HCT116 (cell line): Measurements from ENCODE around the gene AGPAT2. TPM values are rescaled to one million over a fixed set of nuclear protein-coding genes. Genes with fewer than 3 reads are reported as not detected.

Source experiments
- ATAC-seq: fragments of 200-7000 bp; cut with Tn5 transposase; 2 replicates; pipeline ENCODE4 v1.9.1; 2020; ENCODE audit warnings: mild to moderate bottlenecking, moderate library complexity
- BruUV-seq: library from RNA; stranded (reverse); fragments of 400-500 nt; replicated peaks from 2 replicates; lab custom pipeline; 2021; lab: Mats Ljungman, UMichigan
- CTCF ChIA-PET: fragments of 300-600 bp; sonication (Branson Sonifier 250); formaldehyde crosslinking; loops from one replicate; lab custom pipeline; 2021; ENCODE audit warnings: antibody characterized with exemption; lab: Charles Lee
- POLR2A ChIA-PET: fragments of 300-600, 350-600 bp; sonication (Branson Sonifier 250); formaldehyde crosslinking; loops from one replicate; lab custom pipeline; 2021; ENCODE audit warnings: antibody characterized with exemption; lab: Charles Lee
- RAD21 ChIA-PET, 2 experiments: fragments of 300-600 bp; sonication (Branson Sonifier 250); formaldehyde crosslinking; loops; one replicate each; lab custom pipeline; 2023; ENCODE audit warnings: low total read pairs in 2 of 2; ENCODE audit not compliant: uncharacterized antibody in 2 of 2, unreplicated experiment in 2 of 2, low non-redundant PET in 1 of 2; lab: Charles Lee
- DNase-seq: peaks from one replicate; pipeline ENCODE4 v3.0.0-alpha.2; 2010; ENCODE audit warnings: low read depth, low spot score
- H2AFZ ChIP-seq: fragments of 200-600 bp; shearing (Covaris generic), sonication (generic); 2 replicates; pipeline ENCODE4 v1.6.1; 2017; ENCODE audit warnings: low read depth, mixed run types, mixed read lengths, antibody characterized with exemption, low read length; ENCODE audit not compliant: poor library complexity, severe bottlenecking
- H3K27ac ChIP-seq: 2 replicates; pipeline ENCODE4 v1.5.1; 2012; ENCODE audit warnings: low read depth, low read length
- H3K27me3 ChIP-seq: fragments of 200-600 bp; sonication (generic); 2 replicates; pipeline ENCODE4 v1.6.1; 2016; ENCODE audit warnings: mixed run types, low read length, mixed read lengths; ENCODE audit not compliant: insufficient read depth
- H3K36me3 ChIP-seq, 2 experiments: fragments of 200-500 bp in 1 of 2; fragments of 200-600 bp in 1 of 2; sonication (Bioruptor generic) in 1 of 2; sonication (generic) in 1 of 2; 2 replicates each; pipeline versions ENCODE4 v1.5.1 to v1.6.1; 2014 to 2016; ENCODE audit warnings: low read length in 2 of 2, inconsistent platforms in 1 of 2, mixed read lengths in 1 of 2, mixed run types in 1 of 2; ENCODE audit not compliant: insufficient read depth in 2 of 2, control insufficient read depth in 1 of 2
- H3K4me1 ChIP-seq, 2 experiments: fragments of 200-600 bp in 1 of 2; sonication (generic) in 1 of 2; 2 replicates each; pipeline versions ENCODE4 v1.5.1 to v1.6.1; 2012 to 2017; ENCODE audit warnings: low read length in 2 of 2, inconsistent platforms in 1 of 2, mild to moderate bottlenecking in 1 of 2, mixed read lengths in 1 of 2, mixed run types in 1 of 2, moderate library complexity in 1 of 2; ENCODE audit not compliant: insufficient read depth in 2 of 2, control insufficient read depth in 1 of 2
- H3K4me2 ChIP-seq: fragments of 200-600 bp; sonication (generic); 2 replicates; pipeline ENCODE4 v1.6.1; 2017; ENCODE audit warnings: mixed run types, low read length, mixed read lengths
- H3K4me3 ChIP-seq, 2 experiments: fragments of 200-600 bp in 1 of 2; sonication (generic) in 1 of 2; replicated peaks in 1 of 2; 2 replicates each; pipeline ENCODE4 v1.5.1; 2011 to 2016; ENCODE audit warnings: low read length in 2 of 2, control low read depth in 1 of 2, low read depth in 1 of 2, mild to moderate bottlenecking in 1 of 2, mixed read lengths in 1 of 2, mixed run types in 1 of 2
- H3K79me2 ChIP-seq: fragments of 200-600 bp; sonication (generic); 2 replicates; pipeline ENCODE4 v1.6.1; 2017; ENCODE audit warnings: mild to moderate bottlenecking, mixed run types, low read length, moderate library complexity, mixed read lengths; ENCODE audit not compliant: insufficient read depth
- H3K9ac ChIP-seq: fragments of 200-600 bp; sonication (generic); 2 replicates; pipeline ENCODE4 v1.6.1; 2016; ENCODE audit warnings: low read length, mixed read lengths
- H3K9me2 ChIP-seq: fragments of 200-600 bp; sonication (generic), shearing (Covaris generic); 2 replicates; pipeline ENCODE4 v1.6.1; 2017; ENCODE audit warnings: mixed run types, mild to moderate bottlenecking, moderate library complexity; ENCODE audit not compliant: insufficient read depth
- H3K9me3 ChIP-seq, 2 experiments: fragments of 200-500 bp in 1 of 2; fragments of 200-600 bp in 1 of 2; sonication (Bioruptor generic) in 1 of 2; sonication (generic) in 1 of 2; 2 replicates each; pipeline ENCODE4 v1.6.1; 2014 to 2017; ENCODE audit warnings: low read length in 2 of 2, mixed read lengths in 2 of 2, inconsistent platforms in 1 of 2, low read depth in 1 of 2, mild to moderate bottlenecking in 1 of 2, mixed run types in 1 of 2, moderate library complexity in 1 of 2; ENCODE audit not compliant: control insufficient read depth in 1 of 2, insufficient read depth in 1 of 2
- H4K20me1 ChIP-seq: fragments of 200-600 bp; sonication (generic), shearing (Covaris generic); 2 replicates; pipeline ENCODE4 v1.6.1; 2017; ENCODE audit warnings: mixed run types, mild to moderate bottlenecking, moderate library complexity; ENCODE audit not compliant: insufficient read depth
- CBX3 ChIP-seq: IDR thresholded peaks from 2 replicates; pipeline ENCODE4 v1.6.1; 2012; ENCODE audit warnings: low read depth
- CEBPB ChIP-seq: IDR thresholded peaks from 2 replicates; pipeline ENCODE4 v1.6.1; 2012; ENCODE audit warnings: low read depth
- CTCF ChIP-seq, 3 experiments: fragments of 200-600 bp in 1 of 3; sonication (generic) in 1 of 3; IDR thresholded peaks in 2 of 3; conservative IDR thresholded peaks in 1 of 3; 2 replicates each; pipeline ENCODE4 v1.5.1; 2012 to 2017; ENCODE audit warnings: low read depth in 2 of 3, low read length in 2 of 3, antibody characterized with exemption in 1 of 3, borderline replicate concordance in 1 of 3, control low read depth in 1 of 3, mild to moderate bottlenecking in 1 of 3, mixed read lengths in 1 of 3, mixed run types in 1 of 3, moderate library complexity in 1 of 3; ENCODE audit not compliant: insufficient read depth in 1 of 3
- EGR1 ChIP-seq: IDR thresholded peaks from 2 replicates; pipeline ENCODE4 v1.6.1; 2012; ENCODE audit warnings: low read depth
- ELF1 ChIP-seq: IDR thresholded peaks from 2 replicates; pipeline ENCODE4 v1.6.1; 2012; ENCODE audit warnings: low read depth, borderline replicate concordance
- EZH2 ChIP-seq: fragments of 200-600 bp; sonication (generic); IDR thresholded peaks from 2 replicates; pipeline ENCODE4 v1.6.1; 2017; ENCODE audit warnings: antibody characterized with exemption, mixed run types
- EZH2phosphoT487 ChIP-seq: fragments of 200-600 bp; IDR thresholded peaks from 2 replicates; pipeline ENCODE4 v1.6.1; 2018; ENCODE audit warnings: antibody characterized with exemption, borderline replicate concordance
- JUND ChIP-seq: IDR thresholded peaks from 2 replicates; pipeline ENCODE4 v1.6.1; 2012
- POLR2A ChIP-seq: IDR thresholded peaks from 2 replicates; pipeline ENCODE4 v1.7.0; 2011; ENCODE audit warnings: borderline replicate concordance; ENCODE audit not compliant: insufficient read depth, insufficient read length; ENCODE audit errors: extremely low read depth
- POLR2AphosphoS5 ChIP-seq: IDR thresholded peaks from 2 replicates; pipeline ENCODE4 v1.6.1; 2011; ENCODE audit warnings: mild to moderate bottlenecking, low read depth, low read length, moderate library complexity
- SIN3A ChIP-seq: IDR thresholded peaks from 2 replicates; pipeline ENCODE4 v1.6.1; 2012; ENCODE audit warnings: low read depth
- SP1 ChIP-seq: IDR thresholded peaks from 2 replicates; pipeline ENCODE4 v1.6.1; 2012; ENCODE audit warnings: low read depth
- SRF ChIP-seq: IDR thresholded peaks from 2 replicates; pipeline ENCODE4 v1.6.1; 2012; ENCODE audit warnings: low read depth
- TCF7L2 ChIP-seq: IDR thresholded peaks from 2 replicates; pipeline ENCODE4 v1.7.0; 2011; ENCODE audit warnings: borderline replicate concordance, inconsistent platforms; ENCODE audit not compliant: insufficient read depth, insufficient read length; ENCODE audit errors: extremely low read depth
- YY1 ChIP-seq: IDR thresholded peaks from 2 replicates; pipeline ENCODE4 v1.6.1; 2011; ENCODE audit warnings: low read length, low read depth, moderate library complexity, mild to moderate bottlenecking; ENCODE audit not compliant: insufficient replicate concordance; ENCODE audit errors: extremely low read depth
- ZBTB33 ChIP-seq: IDR thresholded peaks from 2 replicates; pipeline ENCODE4 v1.6.1; 2011; ENCODE audit warnings: mild to moderate bottlenecking, low read length, moderate library complexity; ENCODE audit not compliant: insufficient replicate concordance; ENCODE audit errors: extremely low read depth
- ZFX ChIP-seq: fragments of 450-650 bp; IDR thresholded peaks from 2 replicates; pipeline ENCODE4 v1.6.1; 2017
- intact Hi-C: fragments of 100-400 bp; cut with micrococcal nuclease; formaldehyde crosslinking; loops from 2 replicates; pipeline ENCODE4 v1.10.0; 2022
- total RNA-seq: library from RNA; stranded (reverse); gene quantifications from one replicate; pipeline ENCODE4 v1.2.1, GENCODE V29; 2021; ENCODE audit not compliant: unreplicated experiment

The AGPAT2 gene
- total RNA-seq, 1 experiment from 2014 or later: 86.0 TPM

GRCh38 chr9:136695435-136695895 lies 8.2 kb upstream of the AGPAT2 start:
- ATAC-seq (peak; percentile 7; the same call in 1 of the 2 replicates), DNase-seq (peak; percentile 24)
- RAD21 ChIA-PET: no interaction called here
- intact Hi-C loops: loop anchor here (1.0 to 2.0 kb wide), 3 partner anchors 34 to 211 kb away; no protein-coding TSS in a partner anchor
- no peaks in the 10 kb centered on the region for H3K36me3 ChIP-seq
- CTCF ChIA-PET: interaction anchor here (1.1 to 1.2 kb wide), 2 partner anchors 60 to 211 kb away, joined by 3 read pairs; no protein-coding TSS in a partner anchor
- no peaks in the 10 kb centered on the region for H3K79me2 ChIP-seq
- no peak overlapping the region for H2AFZ ChIP-seq
- peak overlapping the region; percentile 98 for H3K4me2 ChIP-seq
- TF ChIP-seq JUND (no peak), ZFX (0 out of 2 replicates have a peak, but pooled peaks have one; percentile 52), EZH2phosphoT487 (no peak)
- no peaks in the 10 kb centered on the region for H4K20me1 ChIP-seq
- H3K27ac ChIP-seq: peak overlapping the region; percentile 35; the same call in 1 of the 2 replicates
- BruUV-seq: no TSS peak
- no peaks in the 10 kb centered on the region for H3K9me3 ChIP-seq
- peak overlapping the region in 1 of 2 experiments; percentile 11; a peak in 1 of 4 replicates for H3K4me3 ChIP-seq
- H3K27me3 ChIP-seq: no peaks in the 10 kb centered on the region
- POLR2A ChIA-PET: no interaction called here
- peak overlapping the region; percentile 37 for H3K9ac ChIP-seq
- no peaks in the 10 kb centered on the region for H3K9me2 ChIP-seq
- peaks cover 47 to 76% of the 10 kb centered on the region in 2 experiments for H3K4me1 ChIP-seq

GRCh38 chr9:136694872-136695247 lies 7.6 kb upstream of the AGPAT2 start:
- H3K4me1 ChIP-seq: peaks cover 50 to 77% of the 10 kb centered on the region in 2 experiments
- RAD21 ChIA-PET: no interaction called here
- H3K27ac ChIP-seq: peak overlapping the region; percentile 35; the same call in 1 of the 2 replicates
- CTCF ChIA-PET: interaction anchor here (1.1 to 1.2 kb wide), 2 partner anchors 60 to 210 kb away, joined by 3 read pairs; no protein-coding TSS in a partner anchor
- no peaks in the 10 kb centered on the region for H3K27me3 ChIP-seq
- POLR2A ChIA-PET: no interaction called here
- DNase-seq (no peak), ATAC-seq (no peak)
- H3K9me2 ChIP-seq: no peaks in the 10 kb centered on the region
- no peak overlapping the region for H3K4me3 ChIP-seq
- no peak overlapping the region for H2AFZ ChIP-seq
- no peaks in the 10 kb centered on the region for H3K36me3 ChIP-seq
- BruUV-seq: no TSS peak
- no peaks in the 10 kb centered on the region for H3K79me2 ChIP-seq
- H3K4me2 ChIP-seq: peak overlapping the region; percentile 98
- peak overlapping the region; percentile 74 for H3K9ac ChIP-seq
- H3K9me3 ChIP-seq: no peaks in the 10 kb centered on the region
- no peaks in the 10 kb centered on the region for H4K20me1 ChIP-seq
- intact Hi-C loops: loop anchor here (1.0 to 2.0 kb wide), 3 partner anchors 34 to 210 kb away; no protein-coding TSS in a partner anchor
- no peak for TF ChIP-seq CEBPB
- TF ChIP-seq CBX3: no peak
- TF ChIP-seq SIN3A: no peak
- TF ChIP-seq JUND: no peak
- no peak for TF ChIP-seq TCF7L2
- no peak for TF ChIP-seq SP1
- TF ChIP-seq EZH2: no peak
- no peak for TF ChIP-seq ZBTB33
- TF ChIP-seq EGR1: no peak
- TF ChIP-seq CTCF (IDR thresholded peaks at IDR 0.05 in 2 of 3, conservative IDR thresholded peaks at IDR 0.05 in 1 of 3; ENCODE audit: borderline replicate concordance in 1 of 3, insufficient read depth in 1 of 3, low read depth in 2 of 3, low read length in 2 of 3): no peak
- no peak for TF ChIP-seq SRF
- no peak for TF ChIP-seq POLR2A
- no peak for TF ChIP-seq POLR2AphosphoS5
- no peak for TF ChIP-seq YY1
- TF ChIP-seq ELF1: no peak
- no peak for TF ChIP-seq ZFX
